ENCODE results near the gene ASXL1.
A peak's percentile ranks its signal among the peaks of the same experiment; 100 is the strongest.
"Not testable (repeated sequence)": the region's sequence is repeated elsewhere in the genome, so short reads cannot be mapped to it uniquely, and the experiment has no call there.

ASXL1 gene

GRCh38 chr20:32337937-32338661, 20.0 kb upstream of the ASXL1 start:
- DNase-seq, result no peak

GRCh38 chr20:32338665-32339064, 19.5 kb upstream of the ASXL1 start:
- no peak for DNase-seq

- DNase-seq, result no peak
These were observed 19.0 kb upstream of the ASXL1 start for GRCh38 chr20:32339116-32339515.

GRCh38 chr20:32341053-32341452, 17.1 kb upstream of the ASXL1 start:
- not testable (repeated sequence) for DNase-seq

GRCh38 chr20:32343439-32343838, 14.7 kb upstream of the ASXL1 start:
- no peak for DNase-seq

DNA sequence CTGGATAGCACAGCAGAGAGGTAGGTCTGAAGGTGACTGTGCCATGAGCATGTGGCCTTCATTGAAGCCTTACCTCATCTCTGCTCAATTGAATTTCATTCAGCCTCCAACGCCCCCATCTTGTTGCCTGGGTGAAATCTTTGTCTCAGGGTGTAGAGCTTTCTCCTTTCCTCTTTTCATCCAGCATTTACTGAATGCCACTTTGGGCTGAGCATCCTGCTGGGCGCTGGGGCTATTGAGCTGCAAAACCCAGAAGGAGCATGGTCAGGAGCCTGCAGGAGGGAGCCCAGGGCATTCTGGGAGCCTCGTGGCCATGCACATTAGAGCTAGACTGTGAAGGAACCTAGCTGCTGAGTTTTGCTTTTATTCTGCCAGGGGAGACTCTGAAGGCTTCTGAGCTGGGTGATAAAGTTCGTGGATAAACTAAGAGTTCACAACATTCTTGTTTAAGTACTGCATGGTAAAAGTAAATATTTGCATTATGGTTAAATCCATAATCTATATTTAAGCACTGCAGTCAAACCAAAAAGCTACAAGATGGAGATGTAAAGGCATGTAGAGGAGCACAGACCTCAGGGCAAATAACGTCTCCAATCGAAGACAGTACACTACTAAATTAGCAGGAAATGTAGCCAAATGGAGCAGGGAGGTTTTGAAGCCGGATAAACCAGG, 13.2 kb upstream of the ASXL1 start:
- DNase-seq, result no peak

DNA sequence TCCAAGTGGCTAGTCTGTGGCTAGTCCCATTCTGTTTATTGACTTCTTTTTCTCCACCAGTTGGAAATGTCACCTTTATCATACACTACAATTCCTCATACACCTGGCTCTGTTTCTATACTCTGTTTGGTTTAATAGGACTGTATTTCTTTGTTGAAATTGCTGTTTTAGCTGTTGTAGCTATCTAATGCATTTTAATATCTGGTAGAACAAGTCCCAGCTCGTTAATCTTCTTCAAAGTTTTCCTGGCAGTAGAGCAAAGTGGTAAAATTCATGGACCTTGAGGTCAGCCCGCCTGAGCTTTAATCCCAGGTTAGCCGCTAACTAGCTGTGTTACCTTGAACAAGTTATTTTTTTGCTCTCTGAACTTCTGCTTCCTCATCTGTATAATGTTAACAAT, 9.9 kb upstream of the ASXL1 start:
- DNase-seq, result no peak

DNA sequence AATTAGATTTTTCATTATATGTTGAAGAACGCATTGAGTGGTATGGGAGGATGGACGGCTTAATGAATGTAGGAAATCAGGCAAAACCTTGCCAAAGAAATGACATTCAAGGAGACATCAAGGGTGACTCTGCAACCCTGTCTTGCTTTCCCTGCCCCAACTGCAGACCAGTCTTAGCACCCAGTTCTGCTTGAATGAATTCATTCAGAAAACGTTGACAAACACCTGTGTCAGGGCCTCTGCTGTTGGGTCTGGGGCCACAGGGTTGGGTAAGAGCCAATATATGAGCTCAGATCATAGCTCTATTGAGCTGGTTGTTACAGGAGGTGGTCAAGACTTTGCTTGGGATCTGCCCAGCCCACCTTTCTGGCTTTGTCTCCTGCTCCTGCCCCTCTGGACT, 7.7 kb upstream of the ASXL1 start:
- DNase-seq, result no peak

DNA sequence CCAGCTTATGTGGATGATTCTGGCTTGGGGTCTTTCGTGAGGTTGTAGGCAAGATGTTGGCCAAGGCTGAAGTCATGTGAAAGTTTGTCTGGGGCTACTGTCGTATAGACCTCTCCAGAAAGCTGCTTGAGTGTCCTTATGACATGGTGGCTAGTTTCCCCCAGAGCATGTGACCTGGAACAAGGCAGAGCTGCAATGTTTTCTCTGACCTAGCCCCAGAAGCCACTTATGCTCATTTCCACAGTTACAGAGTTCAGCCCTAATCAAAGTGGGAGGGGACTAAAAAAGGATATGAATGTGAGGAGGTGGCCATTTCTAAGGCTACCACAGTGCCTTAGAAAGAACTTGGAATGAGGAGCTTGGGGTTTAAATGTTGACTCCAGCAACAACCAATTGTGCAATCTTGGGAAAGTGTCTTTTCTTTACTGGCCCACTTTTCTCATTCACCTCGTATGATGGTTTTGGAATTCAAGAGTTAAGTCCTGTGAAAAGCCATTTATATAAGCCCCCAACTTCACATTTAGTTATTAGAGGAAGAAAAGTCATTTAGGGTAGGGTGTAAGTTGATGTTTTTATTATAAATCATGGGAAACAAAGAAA, 5.9 kb upstream of the ASXL1 start:
- DNase-seq, result no peak

GRCh38 chr20:32353848-32354496, 4.2 kb upstream of the ASXL1 start:
- no peak for DNase-seq

DNA sequence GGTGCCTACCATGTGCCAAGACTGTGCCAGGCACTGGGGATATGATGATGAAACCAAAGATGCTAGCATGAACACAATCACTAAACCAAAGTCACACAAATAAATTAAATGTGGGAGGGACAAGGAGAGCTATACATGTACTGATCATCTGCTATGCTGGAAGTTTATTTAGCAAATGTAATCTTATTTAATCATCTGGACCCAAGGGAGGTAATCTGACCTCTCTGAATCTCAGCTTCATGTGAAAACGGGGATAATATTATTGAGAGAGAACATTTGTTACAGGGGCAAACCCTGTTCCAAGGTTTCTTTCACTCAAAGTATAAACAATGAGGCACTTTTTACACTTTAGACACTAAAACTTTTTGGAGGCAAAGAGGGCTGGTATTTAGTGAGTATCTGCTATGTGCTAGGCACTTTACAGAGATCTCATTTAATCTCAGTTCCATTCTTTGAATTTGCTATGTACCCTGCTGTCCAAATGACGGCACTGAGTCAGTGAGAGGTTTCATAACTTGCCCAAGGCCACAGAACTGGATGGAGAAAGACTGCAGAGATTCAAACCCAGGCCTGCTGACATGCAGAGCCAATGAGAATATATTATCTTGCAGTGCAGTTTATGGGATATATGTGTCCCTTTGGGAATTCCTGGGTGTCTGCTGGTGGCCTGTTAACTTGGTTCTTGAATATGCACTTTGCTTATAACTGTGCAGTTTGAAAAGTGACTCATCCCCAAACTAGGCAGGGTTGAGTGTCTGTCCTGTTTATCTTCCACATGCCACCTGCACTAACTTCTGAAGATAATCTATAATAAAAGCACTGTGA, 3.3 kb upstream of the ASXL1 start:
- no peak for DNase-seq

DNA sequence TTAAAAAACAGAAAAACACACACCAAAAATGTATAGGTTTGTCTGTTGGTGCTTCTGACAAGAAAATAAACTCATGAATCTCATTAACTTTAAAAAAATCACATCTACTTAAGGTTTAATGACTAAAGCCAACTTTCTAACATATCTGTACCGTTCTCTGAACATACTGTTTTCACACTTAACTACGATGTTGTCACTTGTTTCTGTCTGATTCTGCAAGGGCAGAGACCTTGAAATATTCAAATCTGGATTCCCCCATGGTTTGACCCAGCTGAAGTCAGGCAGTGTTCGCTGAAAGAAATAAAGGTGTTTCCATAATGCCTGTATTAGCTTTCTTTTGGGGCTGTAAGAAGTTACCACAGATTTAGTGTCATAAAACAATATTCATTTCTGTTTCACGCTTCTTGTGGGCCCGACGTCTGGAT, 2.7 kb upstream of the ASXL1 start:
- no peak for DNase-seq

DNA sequence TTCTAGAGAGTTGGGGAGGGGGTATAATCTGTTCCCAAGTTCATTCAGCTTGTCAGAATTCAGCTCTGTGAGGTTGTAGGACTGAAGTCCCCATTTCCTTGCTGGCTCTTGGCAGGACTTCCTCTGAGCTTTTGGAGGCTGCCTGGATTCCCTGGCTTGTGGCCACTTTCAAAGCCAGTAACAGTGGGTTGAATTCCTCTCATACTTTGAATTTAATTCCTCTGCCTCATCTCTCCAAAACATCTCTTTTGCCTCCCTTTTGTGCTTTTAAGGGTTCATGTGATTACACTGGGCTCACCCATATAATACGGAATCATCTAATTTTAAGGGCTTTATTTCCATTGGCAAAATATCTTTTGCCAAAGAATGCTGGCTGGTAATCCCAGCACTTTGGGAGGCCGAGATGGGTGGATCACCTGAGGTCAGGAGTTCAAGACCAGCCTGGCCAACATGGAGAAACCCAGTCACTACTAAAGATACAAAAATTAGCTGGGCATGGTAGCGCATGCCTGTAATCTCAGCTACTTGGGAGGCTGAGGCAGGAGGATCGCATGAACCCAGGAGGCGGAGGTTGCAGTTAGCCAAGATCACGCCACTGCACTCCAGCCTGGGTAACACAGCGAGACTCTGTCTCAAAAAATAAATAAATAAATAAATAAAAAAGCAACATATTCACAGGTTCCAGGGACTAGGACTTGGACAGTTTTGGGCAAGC, 2.1 kb upstream of the ASXL1 start:
- DNase-seq, result not testable (repeated sequence)

DNA sequence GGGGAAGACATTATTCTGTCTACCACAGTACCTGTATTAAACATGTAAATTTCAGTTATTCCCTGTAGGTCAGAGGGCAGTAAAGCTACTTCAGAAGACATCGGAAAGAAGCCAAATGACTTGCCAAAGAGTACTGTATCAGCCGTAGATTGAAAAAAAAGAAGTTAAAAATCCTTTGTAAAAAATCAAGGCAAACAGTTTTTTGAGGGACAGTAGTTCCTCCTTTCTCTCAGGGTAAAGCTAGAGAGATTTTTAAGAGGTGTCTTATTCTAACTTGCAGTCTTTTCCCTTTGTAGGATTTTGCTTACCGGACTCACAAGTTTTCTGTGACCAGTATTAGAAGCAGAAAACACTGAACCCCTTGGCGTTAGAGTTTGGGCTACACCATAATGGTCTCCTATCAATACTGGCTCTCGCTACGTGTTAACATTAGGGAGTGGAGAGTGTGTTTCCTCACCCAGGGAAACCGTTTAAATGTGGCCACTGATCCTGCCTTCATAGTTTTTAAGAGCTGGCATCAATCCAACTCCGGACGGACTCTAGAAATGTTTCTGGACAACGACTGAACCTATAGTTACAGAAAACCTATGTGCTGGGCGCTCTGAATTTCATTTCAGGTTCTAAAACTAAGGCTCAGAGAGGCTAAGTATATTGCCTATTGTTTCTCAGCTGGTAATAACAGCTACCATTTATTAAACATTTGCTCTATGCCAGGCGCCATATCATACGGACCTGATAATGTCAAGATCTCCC, 1.3 kb upstream of the ASXL1 start:
- DNase-seq, result no peak

DNA sequence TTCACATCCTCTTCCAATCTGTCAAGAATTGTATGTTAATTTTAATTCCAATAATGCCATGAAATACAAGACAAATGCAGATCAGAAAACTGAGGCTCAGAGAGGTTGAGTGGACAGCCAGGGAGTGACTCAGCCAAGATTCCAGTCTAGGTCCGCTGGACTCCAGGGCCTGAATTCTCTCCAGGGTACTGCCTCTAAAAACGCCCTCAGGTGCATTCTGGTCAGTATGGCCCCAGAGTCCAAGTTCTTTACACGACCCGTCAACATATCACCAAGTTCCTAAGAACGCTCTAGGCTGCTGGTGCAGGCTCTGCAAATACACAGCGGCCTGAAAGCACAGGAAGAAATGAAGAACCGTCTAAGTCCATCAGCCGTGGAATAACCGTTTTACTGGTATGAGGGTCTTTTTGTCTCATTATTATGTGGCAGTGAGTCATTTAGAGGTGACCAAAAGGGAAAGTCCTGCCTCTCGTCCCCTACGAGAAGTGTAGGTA, 709 bp upstream of the ASXL1 start:
- no peak for DNase-seq

DNA sequence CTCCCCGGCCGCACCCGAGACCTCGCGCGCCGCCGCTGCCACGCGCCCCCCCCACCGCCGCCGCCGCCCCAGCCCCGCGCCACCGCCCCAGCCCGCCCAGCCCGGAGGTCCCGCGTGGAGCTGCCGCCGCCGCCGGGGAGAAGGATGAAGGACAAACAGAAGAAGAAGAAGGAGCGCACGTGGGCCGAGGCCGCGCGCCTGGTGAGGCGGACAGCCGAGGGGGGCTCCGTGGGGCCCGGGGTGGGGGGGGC, 426 bp downstream of the ASXL1 start:
- no peak for DNase-seq

DNA sequence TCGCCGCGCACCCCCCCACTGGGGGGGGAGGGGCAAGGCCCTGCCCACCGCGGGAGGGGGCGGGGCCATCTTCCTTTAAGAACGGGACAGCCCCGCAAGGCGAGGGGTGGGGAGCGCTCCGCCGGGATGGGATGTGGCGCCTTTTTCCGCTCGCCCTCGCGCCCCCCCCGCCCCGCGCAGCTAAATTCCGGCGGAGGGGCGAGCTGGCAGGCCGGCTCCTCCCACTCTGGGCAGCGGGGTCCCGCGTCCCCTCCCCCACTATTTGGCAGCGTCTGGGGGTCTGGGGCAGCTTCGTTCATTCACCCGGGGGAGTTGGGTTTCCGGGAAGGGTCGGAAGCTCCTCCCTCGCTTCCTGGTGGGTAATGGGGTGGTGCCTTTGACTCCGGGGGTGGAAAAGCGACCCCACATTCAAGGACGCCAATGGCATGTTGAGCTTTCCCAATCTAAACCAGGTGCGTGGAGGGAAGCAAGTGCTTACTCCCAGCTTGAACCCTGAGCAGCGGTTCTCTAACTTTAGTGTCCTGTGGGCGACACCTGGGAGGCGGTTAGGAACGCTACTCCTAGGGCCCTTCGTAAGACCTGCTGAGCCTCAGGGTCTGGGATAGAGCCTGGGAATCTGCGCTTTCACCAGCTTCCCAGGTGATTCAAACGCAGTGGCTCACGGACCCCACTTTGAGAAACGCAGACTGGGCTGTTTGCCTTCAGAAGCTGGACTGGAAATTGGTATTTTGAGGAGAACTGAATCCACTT, 927 bp downstream of the ASXL1 start:
- peak; percentile 80 for DNase-seq

DNA sequence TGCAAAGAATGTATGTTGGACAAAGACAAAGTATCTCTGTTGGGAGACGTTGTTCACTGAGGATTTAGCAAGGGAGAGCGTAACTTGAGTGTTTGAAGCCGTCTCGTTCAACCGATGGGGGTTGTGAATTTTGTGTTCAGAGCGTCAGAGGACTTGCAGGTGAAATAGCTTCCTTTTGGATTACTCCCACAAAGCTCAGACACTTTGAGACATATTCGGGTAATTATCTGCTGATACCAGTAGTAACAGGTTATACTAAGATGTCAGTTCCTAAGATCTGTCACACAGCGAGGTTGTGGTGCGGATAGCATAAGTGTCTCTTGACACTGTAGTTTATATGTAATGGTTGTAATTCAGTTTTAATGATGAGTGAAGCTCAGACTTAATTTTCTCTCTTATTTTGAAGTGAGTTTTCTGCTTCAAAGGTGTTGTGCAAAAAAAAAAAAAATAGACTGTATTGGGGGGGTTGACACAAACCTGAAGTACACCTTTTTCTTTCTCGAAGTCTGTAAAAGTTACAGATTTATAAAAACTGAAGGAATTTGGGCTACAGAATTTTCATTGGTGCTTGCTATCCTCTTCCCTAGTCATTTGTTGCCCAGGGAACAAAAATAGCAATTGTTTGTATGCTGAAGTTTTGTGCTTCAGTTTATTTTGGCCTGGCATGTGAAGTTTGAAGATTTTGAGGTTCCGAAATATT, 1.7 kb downstream of the ASXL1 start:
- no peak for DNase-seq

DNA sequence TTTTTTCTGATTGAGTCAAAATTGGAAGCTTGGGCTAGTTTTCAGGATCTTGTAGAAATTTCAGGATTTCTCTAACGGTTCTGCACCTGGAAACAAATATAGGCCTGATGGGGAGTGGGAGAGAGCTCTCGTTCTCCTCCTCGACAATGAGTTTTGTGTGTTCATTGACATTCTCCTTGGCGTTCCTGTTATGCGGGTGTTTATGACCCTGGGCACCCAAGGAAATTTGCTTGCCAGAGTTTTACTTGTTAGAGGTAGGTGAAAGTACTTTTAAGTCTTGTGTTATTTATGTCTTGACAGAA, 2.2 kb downstream of the ASXL1 start:
- DNase-seq, result no peak

- DNase-seq, result no peak
These were observed 4.8 kb downstream of the ASXL1 start for GRCh38 chr20:32362901-32363364.

All from stimulated activated CD4-positive, alpha-beta T cell treated with anti-CD3 and anti-CD28 coated beads, Interleukin-4, amount 100 ng/mL, for 1 hour (primary cell).